K562 (cell line): ENCODE results near the gene RNF144A. TPM values are rescaled to one million over a fixed set of nuclear protein-coding genes. Genes with fewer than 3 reads are reported as not detected.

ENCODE experiments used
- CBX5 ChIP-seq: IDR thresholded peaks from 2 replicates; pipeline ENCODE4 v1.6.1; 2014; ENCODE audit warnings: low read depth, borderline replicate concordance
- CC2D1A ChIP-seq: fragments of 450-650 bp; IDR thresholded peaks from 2 replicates; pipeline ENCODE4 v1.6.1; 2017; ENCODE audit warnings: mild to moderate bottlenecking
- CHCHD3 ChIP-seq: fragments of 250-450 bp; sonication (Bioruptor Pico); IDR thresholded peaks from 2 replicates; pipeline ENCODE4 v2.1.2; 2022; ENCODE audit warnings: mild to moderate bottlenecking
- E2F3 ChIP-seq: fragments of 250-450 bp; sonication (Bioruptor Pico); IDR thresholded peaks from 2 replicates; pipeline ENCODE4 v1.4.0; 2020; ENCODE audit warnings: mild to moderate bottlenecking
- ELF4 ChIP-seq: fragments of 450-650 bp; formaldehyde crosslinking; IDR thresholded peaks from 2 replicates; pipeline ENCODE4 v1.4.0; 2022; ENCODE audit warnings: missing genetic modification characterization
- KAT2B ChIP-seq: IDR thresholded peaks from one replicate; pipeline ENCODE4 v1.6.1; 2012; ENCODE audit warnings: low read depth, mild to moderate bottlenecking, control low read depth, inconsistent platforms, low read length, moderate library complexity
- KLF6 ChIP-seq: fragments of 250-450 bp; sonication (Bioruptor Pico); IDR thresholded peaks from 2 replicates; pipeline ENCODE4 v1.4.0; 2020; ENCODE audit warnings: mild to moderate bottlenecking, moderate library complexity, borderline replicate concordance
- RB1 ChIP-seq: fragments of 450-650 bp; IDR thresholded peaks from 2 replicates; pipeline ENCODE4 v1.6.1; 2017; ENCODE audit warnings: low read depth, mild to moderate bottlenecking
- SREBF1 ChIP-seq: fragments of 150-350 bp; IDR thresholded peaks from 2 replicates; pipeline ENCODE4 v1.6.1; 2014; ENCODE audit warnings: antibody characterized with exemption, low read depth, low read length, borderline replicate concordance
- ZBTB26 ChIP-seq: fragments of 450-650 bp; formaldehyde crosslinking; IDR thresholded peaks from 2 replicates; pipeline ENCODE4 v1.4.0; 2022; ENCODE audit warnings: missing genetic modification characterization
- ZBTB8A ChIP-seq: fragments of 450-650 bp; IDR thresholded peaks from 2 replicates; pipeline ENCODE4 v1.6.1; 2018; ENCODE audit warnings: mild to moderate bottlenecking, moderate library complexity; ENCODE audit not compliant: partially characterized antibody
- ZC3H11A ChIP-seq: IDR thresholded peaks from 2 replicates; pipeline ENCODE4 v1.6.1; 2012; ENCODE audit warnings: low read depth, low read length, improper control_type of control experiment
- ZFP36 ChIP-seq: fragments of 150-350 bp; IDR thresholded peaks from 2 replicates; pipeline ENCODE4 v1.6.1; 2018; ENCODE audit warnings: low read length, low read depth; ENCODE audit not compliant: partially characterized antibody
- ZNF184 ChIP-seq: sonication (generic); formaldehyde crosslinking; IDR thresholded peaks from 2 replicates; pipeline ENCODE4 v1.5.0; 2020; ENCODE audit warnings: missing genetic modification reagents
- ZNF696 ChIP-seq: fragments of 250-450 bp; sonication (Bioruptor Pico); conservative IDR thresholded peaks from 2 replicates; pipeline ENCODE4 v1.4.0; 2020; ENCODE audit warnings: mild to moderate bottlenecking, moderate library complexity
- ZNF707 ChIP-seq: fragments of 250-450 bp; sonication (Bioruptor Pico); conservative IDR thresholded peaks from 2 replicates; pipeline ENCODE4 v1.8.0; 2022; ENCODE audit warnings: inconsistent platforms, mild to moderate bottlenecking, moderate library complexity
- ZNF717 ChIP-seq: fragments of 250-450 bp; sonication (Bioruptor Pico); IDR thresholded peaks from 2 replicates; pipeline ENCODE4 v1.5.0; 2021
- ZNF740 ChIP-seq, 3 experiments: fragments of 200-800 bp in 1 of 3; sonication (Bioruptor generic) in 1 of 3; sonication (generic) in 1 of 3; formaldehyde crosslinking in 1 of 3; IDR thresholded peaks; 2 replicates each; pipeline versions ENCODE4 v1.6.1 to v1.8.0; 2016 to 2022; ENCODE audit warnings: mild to moderate bottlenecking in 2 of 3, missing compliant biosample characterization in 2 of 3, missing genetic modification characterization in 2 of 3, missing genetic modification reagents in 1 of 3
- polyA plus RNA-seq, 8 experiments: library from polyadenylated mRNA; depleted of rRNA in 4 of 8; stranded (reverse) in 5 of 8; unstranded in 3 of 8; fragments of >200 nt; fragmentation: Nextera tagmentation in 2 of 8; fragmentation: Illumina TruSeq in 1 of 8; extraction: Ambion mirVana in 2 of 8; extraction: Trizol in 1 of 8; gene quantifications; 2 replicates each; pipeline versions ENCODE4 v1.2.1 to v1.2.3, GENCODE V29; 2011 to 2014; ENCODE audit warnings: inconsistent platforms in 1 of 8, missing spikeins in 1 of 8
- total RNA-seq, 7 experiments: library from RNA; depleted of rRNA in 6 of 7; stranded (reverse); fragments of >200 nt in 6 of 7; fragmentation: Illumina TruSeq in 2 of 7; extraction: Trizol in 2 of 7; gene quantifications; 2 replicates each; pipeline versions ENCODE4 v1.2.1 to v1.2.3, GENCODE V29; 2011 to 2021; ENCODE audit warnings: low replicate concordance in 1 of 7
- TF ChIP-seq, protein P1 (sequence below), 2 experiments: fragments of 250-450 bp in 1 of 2; fragments of 450-650 bp in 1 of 2; sonication (Bioruptor Pico) in 1 of 2; IDR thresholded peaks; 2 replicates each; pipeline versions ENCODE4 v1.6.1 to v1.8.0; 2016 to 2021; ENCODE audit warnings: mild to moderate bottlenecking in 2 of 2, moderate library complexity in 2 of 2, missing compliant biosample characterization in 1 of 2, missing genetic modification characterization in 1 of 2
- TF ChIP-seq, protein P2 (sequence below): sonication (generic); IDR thresholded peaks from 2 replicates; pipeline ENCODE4 v1.6.1; 2016
- TF ChIP-seq, protein P3 (sequence below): fragments of 250-450 bp; sonication (Bioruptor Pico); IDR thresholded peaks from 2 replicates; pipeline ENCODE4 v1.9.0; 2021; ENCODE audit warnings: mild to moderate bottlenecking, inconsistent platforms
- TF ChIP-seq, protein P4 (sequence below): fragments of 450-650 bp; formaldehyde crosslinking; IDR thresholded peaks from 2 replicates; pipeline ENCODE4 v1.4.0; 2022; ENCODE audit warnings: mild to moderate bottlenecking, moderate library complexity

Gene RNF144A
- total and polyA plus RNA-seq, 9 of the 15 experiments (the other 6 are each of a cell fraction or from before 2014, with no cell fraction given) = 0.96 to 11.3 (median 6.2) TPM

- TF ChIP-seq, protein P1, sequence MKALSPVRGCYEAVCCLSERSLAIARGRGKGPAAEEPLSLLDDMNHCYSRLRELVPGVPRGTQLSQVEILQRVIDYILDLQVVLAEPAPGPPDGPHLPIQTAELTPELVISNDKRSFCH (CRISPR knock-in tag; IDR thresholded peaks at IDR 0.05) = no peak
- TF ChIP-seq, protein P1 (tag; IDR thresholded peaks at IDR 0.05) = peak; percentile 75; the same call in 1 of the 2 replicates
- TF ChIP-seq, protein P2, sequence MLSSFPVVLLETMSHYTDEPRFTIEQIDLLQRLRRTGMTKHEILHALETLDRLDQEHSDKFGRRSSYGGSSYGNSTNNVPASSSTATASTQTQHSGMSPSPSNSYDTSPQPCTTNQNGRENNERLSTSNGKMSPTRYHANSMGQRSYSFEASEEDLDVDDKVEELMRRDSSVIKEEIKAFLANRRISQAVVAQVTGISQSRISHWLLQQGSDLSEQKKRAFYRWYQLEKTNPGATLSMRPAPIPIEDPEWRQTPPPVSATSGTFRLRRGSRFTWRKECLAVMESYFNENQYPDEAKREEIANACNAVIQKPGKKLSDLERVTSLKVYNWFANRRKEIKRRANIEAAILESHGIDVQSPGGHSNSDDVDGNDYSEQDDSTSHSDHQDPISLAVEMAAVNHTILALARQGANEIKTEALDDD = peak; percentile 67; the same call in 1 of the 2 replicates
- TF ChIP-seq ZBTB8A (no peak), ZNF740 (CRISPR knock-in tag; IDR thresholded peaks at IDR 0.05) (no peak), ZNF740 (tag; IDR thresholded peaks at IDR 0.05) (no peak), E2F3 (CRISPR knock-in tag) (no peak), CC2D1A (peak; percentile 89), ZNF696 (CRISPR knock-in tag) (no peak), ZFP36 (no peak), CHCHD3 (CRISPR knock-in tag) (no peak), CBX5 (no peak), ZNF184 (CRISPR knock-in tag) (no peak), SREBF1 (no peak), ZNF717 (no peak), ZC3H11A (no peak), RB1 (no peak), KLF6 (CRISPR knock-in tag) (no peak), ZBTB26 (no peak), KAT2B (no peak), ELF4 (peak; percentile 61; the same call in 1 of the 2 replicates), ZNF707 (CRISPR knock-in tag) (no peak)
- TF ChIP-seq, protein P3, sequence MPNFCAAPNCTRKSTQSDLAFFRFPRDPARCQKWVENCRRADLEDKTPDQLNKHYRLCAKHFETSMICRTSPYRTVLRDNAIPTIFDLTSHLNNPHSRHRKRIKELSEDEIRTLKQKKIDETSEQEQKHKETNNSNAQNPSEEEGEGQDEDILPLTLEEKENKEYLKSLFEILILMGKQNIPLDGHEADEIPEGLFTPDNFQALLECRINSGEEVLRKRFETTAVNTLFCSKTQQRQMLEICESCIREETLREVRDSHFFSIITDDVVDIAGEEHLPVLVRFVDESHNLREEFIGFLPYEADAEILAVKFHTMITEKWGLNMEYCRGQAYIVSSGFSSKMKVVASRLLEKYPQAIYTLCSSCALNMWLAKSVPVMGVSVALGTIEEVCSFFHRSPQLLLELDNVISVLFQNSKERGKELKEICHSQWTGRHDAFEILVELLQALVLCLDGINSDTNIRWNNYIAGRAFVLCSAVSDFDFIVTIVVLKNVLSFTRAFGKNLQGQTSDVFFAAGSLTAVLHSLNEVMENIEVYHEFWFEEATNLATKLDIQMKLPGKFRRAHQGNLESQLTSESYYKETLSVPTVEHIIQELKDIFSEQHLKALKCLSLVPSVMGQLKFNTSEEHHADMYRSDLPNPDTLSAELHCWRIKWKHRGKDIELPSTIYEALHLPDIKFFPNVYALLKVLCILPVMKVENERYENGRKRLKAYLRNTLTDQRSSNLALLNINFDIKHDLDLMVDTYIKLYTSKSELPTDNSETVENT (CRISPR knock-in tag) = no peak
- TF ChIP-seq, protein P4, sequence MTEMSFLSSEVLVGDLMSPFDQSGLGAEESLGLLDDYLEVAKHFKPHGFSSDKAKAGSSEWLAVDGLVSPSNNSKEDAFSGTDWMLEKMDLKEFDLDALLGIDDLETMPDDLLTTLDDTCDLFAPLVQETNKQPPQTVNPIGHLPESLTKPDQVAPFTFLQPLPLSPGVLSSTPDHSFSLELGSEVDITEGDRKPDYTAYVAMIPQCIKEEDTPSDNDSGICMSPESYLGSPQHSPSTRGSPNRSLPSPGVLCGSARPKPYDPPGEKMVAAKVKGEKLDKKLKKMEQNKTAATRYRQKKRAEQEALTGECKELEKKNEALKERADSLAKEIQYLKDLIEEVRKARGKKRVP (CRISPR knock-in tag) = no peak
These were observed 36.9 kb upstream of the RNF144A start (continued) for GRCh38 chr2:6880200-6880733.
